ENCODE data around the gene PARVB. TPM values are rescaled to one million over a fixed set of nuclear protein-coding genes. Genes with fewer than 3 reads are reported as not detected.

Gene PARVB
- total and polyA plus RNA-seq, 2 of the 8 experiments (the other 6 are each of a cell fraction or from before 2014, with no cell fraction given), result 14.5 to 18.6 TPM

DNA sequence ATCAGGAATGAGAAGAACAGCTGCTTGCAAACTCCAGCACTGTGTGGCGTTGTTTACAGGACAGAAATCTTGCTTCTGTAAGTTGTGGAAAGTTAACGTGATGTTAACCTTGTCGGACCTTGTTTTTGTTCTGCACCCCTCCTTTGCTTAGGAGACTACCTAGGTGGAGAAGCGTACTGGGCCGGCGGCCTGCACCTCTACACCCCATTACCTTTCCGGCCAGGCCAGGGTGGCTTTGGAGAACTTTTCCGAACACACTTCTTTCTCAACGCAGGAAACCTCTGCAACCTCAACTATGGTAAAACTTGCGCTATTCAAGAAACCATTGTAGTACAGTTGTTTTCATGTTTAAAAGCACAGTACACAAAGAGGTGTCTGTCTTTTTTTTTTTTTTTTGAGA lies 35.1 kb upstream of the PARVB start (continued):
- TF ChIP-seq KDM4A (IDR thresholded peaks at IDR 0.05; ENCODE audit: low read depth, low read length, severe bottlenecking) (no peak), TAF7 (optimal IDR thresholded peaks at IDR 0.05; ENCODE audit: borderline replicate concordance, low read depth, low read length) (no peak)
